CD4-positive, alpha-beta T cell (primary cell): ENCODE measurements around the gene PCDHB14. TPM values are rescaled to one million over a fixed set of nuclear protein-coding genes. Genes with fewer than 3 reads are reported as not detected.

Source experiments
- ATAC-seq: fragments of 200-7000 bp; cut with Tn5 transposase; one replicate; pipeline ENCODE4 v1.10.0; 2022; ENCODE audit warnings: mild to moderate bottlenecking; ENCODE audit not compliant: poor library complexity
- CTCF ChIA-PET: fragments of 350-600 bp; sonication (Branson Sonifier 250); formaldehyde crosslinking; loops from one replicate; lab custom pipeline; 2021; ENCODE audit warnings: antibody characterized with exemption, inconsistent platforms; lab: Charles Lee
- POLR2A ChIA-PET: fragments of 350-600 bp; sonication (Branson Sonifier 250); formaldehyde crosslinking; loops from one replicate; lab custom pipeline; 2021; ENCODE audit warnings: antibody characterized with exemption, inconsistent platforms; lab: Charles Lee
- DNase-seq, 14 experiments: peaks; one replicate each; pipeline ENCODE4 v3.0.0-alpha.2; 2013 to 2020; ENCODE audit warnings: mixed read lengths in 2 of 14
- H3K27ac ChIP-seq, 2 donors: one replicate each; pipeline versions ENCODE4 v1.5.1 to v1.7.0; 2013; ENCODE audit warnings: low read length in 2 of 2, low read depth in 1 of 2, mild to moderate bottlenecking in 1 of 2
- H3K27me3 ChIP-seq, 2 experiments: 1 replicate in 1 of 2; 2 replicates in 1 of 2; pipeline versions ENCODE4 v1.6.1 to v1.7.0; 2013; ENCODE audit warnings: low read length in 2 of 2, control low read depth in 1 of 2, mild to moderate bottlenecking in 1 of 2, moderate library complexity in 1 of 2; ENCODE audit not compliant: insufficient read depth in 2 of 2, control insufficient read depth in 1 of 2
- H3K36me3 ChIP-seq: one replicate; pipeline ENCODE4 v1.6.1; 2013; ENCODE audit warnings: low read length, control low read depth; ENCODE audit not compliant: insufficient read depth
- H3K4me1 ChIP-seq: one replicate; pipeline ENCODE4 v1.6.1; 2013; ENCODE audit warnings: low read length, control low read depth; ENCODE audit not compliant: insufficient read depth
- H3K4me3 ChIP-seq: one replicate; pipeline ENCODE4 v1.5.1; 2013; ENCODE audit warnings: mild to moderate bottlenecking, low read length, moderate library complexity
- H3K9me3 ChIP-seq, 2 experiments: 1 replicate in 1 of 2; 2 replicates in 1 of 2; pipeline versions ENCODE4 v1.6.1 to v1.7.0; 2013; ENCODE audit warnings: low read length in 2 of 2, mild to moderate bottlenecking in 2 of 2, control low read depth in 1 of 2, moderate library complexity in 1 of 2; ENCODE audit not compliant: control insufficient read depth in 1 of 2, insufficient read depth in 1 of 2
- H3K27ac Mint-ChIP-seq: one replicate; pipeline ENCODE4 v1.8.0; 2020; ENCODE audit warnings: mixed read lengths
- H3K27me3 Mint-ChIP-seq: one replicate; pipeline ENCODE4 v1.8.0; 2021; ENCODE audit warnings: mixed read lengths
- H3K36me3 Mint-ChIP-seq: one replicate; pipeline ENCODE4 v1.8.0; 2021; ENCODE audit warnings: low read depth, mixed read lengths
- H3K4me1 Mint-ChIP-seq: one replicate; pipeline ENCODE4 v1.8.0; 2021; ENCODE audit warnings: low read depth, mixed read lengths
- H3K4me3 Mint-ChIP-seq: one replicate; pipeline ENCODE4 v1.8.0; 2020; ENCODE audit warnings: mild to moderate bottlenecking, mixed read lengths
- H3K9me3 Mint-ChIP-seq: one replicate; pipeline ENCODE4 v1.8.0; 2020; ENCODE audit warnings: mixed read lengths
- intact Hi-C, 2 experiments: fragments of 100-400 bp; cut with DNase I in 1 of 2; cut with micrococcal nuclease in 1 of 2; formaldehyde crosslinking; loops; one replicate each; pipeline versions ENCODE4 v1.15.1 to v1.9.0; 2023 to 2025; cut with DNase I, micrococcal nuclease
- total RNA-seq, 174 experiments: library from RNA in 2 of 174; stranded (reverse) in 2 of 174; gene quantifications; one replicate each; pipeline ENCODE4 v1.2.3 and lab custom pipeline; 2021 to 2026
- TF ChIP-seq, protein P1 (sequence below): fragments of 200-600 bp; IDR thresholded peaks from one replicate; pipeline ENCODE4 v1.8.0; 2022; ENCODE audit warnings: antibody characterized with exemption, mild to moderate bottlenecking

Gene PCDHB14
- total RNA-seq, 2 experiments from 2014 or later: not detected

- CTCF ChIA-PET: no interaction called here
- H3K9me3 Mint-ChIP-seq: peaks cover 12% of the 10 kb centered on the region
These were observed 37.5 kb downstream of the PCDHB14 start for GRCh38 chr5:141260458-141261237.

GRCh38 chr5:141261238-141261546 is 38.0 kb downstream of the PCDHB14 start:
- TF ChIP-seq, protein P1, sequence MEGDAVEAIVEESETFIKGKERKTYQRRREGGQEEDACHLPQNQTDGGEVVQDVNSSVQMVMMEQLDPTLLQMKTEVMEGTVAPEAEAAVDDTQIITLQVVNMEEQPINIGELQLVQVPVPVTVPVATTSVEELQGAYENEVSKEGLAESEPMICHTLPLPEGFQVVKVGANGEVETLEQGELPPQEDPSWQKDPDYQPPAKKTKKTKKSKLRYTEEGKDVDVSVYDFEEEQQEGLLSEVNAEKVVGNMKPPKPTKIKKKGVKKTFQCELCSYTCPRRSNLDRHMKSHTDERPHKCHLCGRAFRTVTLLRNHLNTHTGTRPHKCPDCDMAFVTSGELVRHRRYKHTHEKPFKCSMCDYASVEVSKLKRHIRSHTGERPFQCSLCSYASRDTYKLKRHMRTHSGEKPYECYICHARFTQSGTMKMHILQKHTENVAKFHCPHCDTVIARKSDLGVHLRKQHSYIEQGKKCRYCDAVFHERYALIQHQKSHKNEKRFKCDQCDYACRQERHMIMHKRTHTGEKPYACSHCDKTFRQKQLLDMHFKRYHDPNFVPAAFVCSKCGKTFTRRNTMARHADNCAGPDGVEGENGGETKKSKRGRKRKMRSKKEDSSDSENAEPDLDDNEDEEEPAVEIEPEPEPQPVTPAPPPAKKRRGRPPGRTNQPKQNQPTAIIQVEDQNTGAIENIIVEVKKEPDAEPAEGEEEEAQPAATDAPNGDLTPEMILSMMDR: no peak
- no peaks in the 10 kb centered on the region for H3K4me1 ChIP-seq
- ChIA-PET CTCF (no interaction called here), POLR2A (no interaction called here)
- DNase-seq (no peak), ATAC-seq (no peak)
- no peak overlapping the region for H3K27ac ChIP-seq
- Mint-ChIP-seq H3K27ac (no peak overlapping the region), H3K4me3 (no peak overlapping the region), H3K4me1 (no peaks in the 10 kb centered on the region), H3K27me3 (no peaks in the 10 kb centered on the region), H3K36me3 (peaks cover 74% of the 10 kb centered on the region), H3K9me3 (peaks cover 15% of the 10 kb centered on the region)
- H3K4me3 ChIP-seq: no peak overlapping the region
- no peaks in the 10 kb centered on the region for H3K27me3 ChIP-seq
- H3K9me3 ChIP-seq: peaks cover 41 to 98% of the 10 kb centered on the region in 2 experiments
- intact Hi-C loops: no loop called here
- H3K36me3 ChIP-seq: no peaks in the 10 kb centered on the region

More at GRCh38 chr5:141260458-141261237, 37.5 kb downstream of the PCDHB14 start:
- no peaks in the 10 kb centered on the region for H3K27me3 ChIP-seq
- H3K27me3 Mint-ChIP-seq: no peaks in the 10 kb centered on the region
- no peak overlapping the region for H3K27ac Mint-ChIP-seq
- H3K36me3 ChIP-seq: no peaks in the 10 kb centered on the region
- H3K4me1 ChIP-seq: no peaks in the 10 kb centered on the region
- peaks cover 74% of the 10 kb centered on the region for H3K36me3 Mint-ChIP-seq
- H3K4me3 Mint-ChIP-seq: no peak overlapping the region
- no peak for ATAC-seq
- DNase-seq: no peak
- peaks cover 41 to 98% of the 10 kb centered on the region in 2 experiments for H3K9me3 ChIP-seq
- intact Hi-C loops: no loop called here
- POLR2A ChIA-PET: no interaction called here
- TF ChIP-seq, protein P1: no peak
- no peak overlapping the region for H3K27ac ChIP-seq
- no peaks in the 10 kb centered on the region for H3K4me1 Mint-ChIP-seq
- no peak overlapping the region for H3K4me3 ChIP-seq

DNA sequence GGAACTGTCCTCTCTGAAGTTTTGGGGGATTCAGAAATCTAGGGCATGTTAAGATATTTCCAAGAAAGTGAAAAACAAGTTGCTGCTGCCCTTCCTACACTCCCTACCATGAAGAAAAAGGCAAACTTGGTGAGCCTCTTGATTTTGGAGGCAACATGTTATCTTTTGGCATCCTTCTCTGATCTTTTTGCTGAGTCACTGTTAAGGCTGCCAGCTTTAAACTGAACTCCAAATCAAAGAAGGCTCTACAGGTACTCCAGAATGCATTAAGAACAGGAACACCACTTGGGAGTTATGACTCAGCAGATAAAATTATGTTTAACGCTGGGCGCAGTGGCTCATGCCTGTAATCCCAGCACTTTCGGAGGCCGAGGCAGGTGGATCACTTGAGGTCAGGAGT is 46.1 kb downstream of the PCDHB14 start:
- no peak overlapping the region for H3K27ac ChIP-seq
- ATAC-seq (no peak), DNase-seq (no peak)
- no peak overlapping the region for H3K4me3 ChIP-seq
- no peak overlapping the region for H3K4me3 Mint-ChIP-seq
- no peaks in the 10 kb centered on the region for H3K4me1 Mint-ChIP-seq
- intact Hi-C loops: no loop called here
- H3K27me3 Mint-ChIP-seq: no peaks in the 10 kb centered on the region
- no peaks in the 10 kb centered on the region for H3K36me3 ChIP-seq
- H3K4me1 ChIP-seq: no peaks in the 10 kb centered on the region
- TF ChIP-seq, protein P1: no peak
- CTCF ChIA-PET: no interaction called here
- H3K27ac Mint-ChIP-seq: no peak overlapping the region
- peaks cover 22% of the 10 kb centered on the region for H3K9me3 Mint-ChIP-seq
- H3K36me3 Mint-ChIP-seq: peaks cover 85% of the 10 kb centered on the region
- peaks cover 33 to 96% of the 10 kb centered on the region in 2 experiments for H3K9me3 ChIP-seq
- no peaks in the 10 kb centered on the region for H3K27me3 ChIP-seq
- POLR2A ChIA-PET: no interaction called here
